OCI-LY1 (cell line): ENCODE measurements around the gene NOTCH1.

Experiments used
- CTCF ChIP-seq: fragments of 200-600 bp; sonication (generic), shearing (Covaris generic); IDR thresholded peaks from 2 replicates; pipeline ENCODE4 v1.5.1; 2017; ENCODE audit warnings: mild to moderate bottlenecking, antibody characterized with exemption, low read length, moderate library complexity, mixed read lengths
- EZH2 ChIP-seq: fragments of 200-600 bp; sonication (generic), shearing (Covaris generic); IDR thresholded peaks from 2 replicates; pipeline ENCODE4 v1.8.0; 2017; ENCODE audit warnings: borderline replicate concordance, mixed run types, mild to moderate bottlenecking, antibody characterized with exemption, low read length, moderate library complexity, mixed read lengths

GRCh38 chr9:136454026-136454796 lies 91.6 kb downstream of the NOTCH1 start:
- TF ChIP-seq CTCF, result no peak
- TF ChIP-seq EZH2, result no peak
